ENCODE data around the gene RTN4R.

The RTN4R gene

DNA sequence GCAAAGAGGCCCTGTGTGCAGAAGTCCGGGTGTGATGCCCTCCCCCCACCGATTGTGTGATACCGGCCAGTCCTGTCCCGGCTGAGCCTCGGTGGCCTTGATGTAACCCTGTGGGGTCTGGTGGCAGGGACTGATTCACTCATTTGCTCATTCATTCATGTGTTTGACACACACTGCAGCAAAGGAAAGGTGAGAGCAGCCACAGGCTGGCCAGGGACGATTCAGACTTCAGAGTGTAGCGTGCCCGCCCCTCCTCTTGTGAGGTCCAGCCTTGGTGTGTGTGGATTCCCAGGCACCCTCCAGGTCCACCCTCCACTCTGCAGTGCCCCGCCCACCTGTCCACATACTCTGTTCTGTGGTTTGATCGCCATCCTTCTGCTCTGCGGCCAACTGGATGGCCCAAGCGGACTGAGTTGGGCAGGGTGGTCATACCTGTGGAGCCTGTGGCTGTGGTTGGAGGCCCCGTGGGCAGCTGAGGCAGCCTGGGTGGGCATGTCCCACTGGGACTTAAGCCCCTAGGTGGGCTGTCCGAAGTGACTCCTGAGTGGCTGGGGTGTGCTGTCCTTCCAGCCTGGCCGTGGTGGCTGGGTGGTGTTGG, 59.3 kb downstream of the RTN4R start:
- H3K27ac ChIP-seq (ENCODE audit: low read length, poor library complexity, severe bottlenecking) = no peak overlapping the region
- DNase-seq = no peak
- no peak overlapping the region for H2BK5ac ChIP-seq (ENCODE audit: low read depth, low read length, poor library complexity, severe bottlenecking)
- peaks cover 45% of the 10 kb centered on the region for H3K4me1 ChIP-seq (ENCODE audit: control insufficient read depth, insufficient read depth, low read depth, low read length)
- H3K23ac ChIP-seq (ENCODE audit: low read length in 2 of 2) = no peak overlapping the region
- peaks cover 11% of the 10 kb centered on the region for H3K79me1 ChIP-seq (replicated peaks; ENCODE audit: low read length, poor library complexity, severe bottlenecking)
- no peak overlapping the region for H2AK5ac ChIP-seq (ENCODE audit: low read length, severe bottlenecking)
- H2BK15ac ChIP-seq (ENCODE audit: low read depth, poor library complexity, severe bottlenecking) = no peak overlapping the region
- H3K4me2 ChIP-seq (ENCODE audit: low read length, poor library complexity, severe bottlenecking) = no peak overlapping the region
- H2AFZ ChIP-seq (ENCODE audit: low read depth, low read length) = no peak overlapping the region
- no peak overlapping the region for H4K91ac ChIP-seq (ENCODE audit: low read length)
- no peak overlapping the region for H3K4me3 ChIP-seq (ENCODE audit: insufficient read depth in 1 of 2, low read depth in 1 of 2, low read length in 2 of 2)
- H3K27me3 ChIP-seq (ENCODE audit: control insufficient read depth in 1 of 2, insufficient read depth in 1 of 2, low read length in 2 of 2) = peaks cover 0 to 11% of the 10 kb centered on the region in 2 experiments
- no peak overlapping the region for H2BK12ac ChIP-seq (ENCODE audit: low read length in 2 of 2)
- H3K36me3 ChIP-seq (ENCODE audit: control insufficient read depth in 1 of 2, insufficient read depth in 2 of 2, low read depth in 1 of 2, low read length in 2 of 2) = peaks cover 0 to 3% of the 10 kb centered on the region in 2 experiments
- no peak overlapping the region for H3K14ac ChIP-seq (ENCODE audit: low read length in 2 of 2)
- no peak overlapping the region for H3K9ac ChIP-seq (ENCODE audit: low read length)
- no peak overlapping the region for H2BK120ac ChIP-seq (ENCODE audit: low read depth, low read length)
- no peaks in the 10 kb centered on the region for H3K9me3 ChIP-seq (ENCODE audit: control insufficient read depth, low read length)
- H3K18ac ChIP-seq (ENCODE audit: low read depth in 1 of 2, low read length in 2 of 2) = no peak overlapping the region
- H4K8ac ChIP-seq (ENCODE audit: low read length) = no peak overlapping the region
- 92% methylated on average over 15 of the region's 15 CpGs for WGBS
- no peak overlapping the region for H3K4ac ChIP-seq (ENCODE audit: low read depth in 1 of 2, low read length in 2 of 2)

DNA sequence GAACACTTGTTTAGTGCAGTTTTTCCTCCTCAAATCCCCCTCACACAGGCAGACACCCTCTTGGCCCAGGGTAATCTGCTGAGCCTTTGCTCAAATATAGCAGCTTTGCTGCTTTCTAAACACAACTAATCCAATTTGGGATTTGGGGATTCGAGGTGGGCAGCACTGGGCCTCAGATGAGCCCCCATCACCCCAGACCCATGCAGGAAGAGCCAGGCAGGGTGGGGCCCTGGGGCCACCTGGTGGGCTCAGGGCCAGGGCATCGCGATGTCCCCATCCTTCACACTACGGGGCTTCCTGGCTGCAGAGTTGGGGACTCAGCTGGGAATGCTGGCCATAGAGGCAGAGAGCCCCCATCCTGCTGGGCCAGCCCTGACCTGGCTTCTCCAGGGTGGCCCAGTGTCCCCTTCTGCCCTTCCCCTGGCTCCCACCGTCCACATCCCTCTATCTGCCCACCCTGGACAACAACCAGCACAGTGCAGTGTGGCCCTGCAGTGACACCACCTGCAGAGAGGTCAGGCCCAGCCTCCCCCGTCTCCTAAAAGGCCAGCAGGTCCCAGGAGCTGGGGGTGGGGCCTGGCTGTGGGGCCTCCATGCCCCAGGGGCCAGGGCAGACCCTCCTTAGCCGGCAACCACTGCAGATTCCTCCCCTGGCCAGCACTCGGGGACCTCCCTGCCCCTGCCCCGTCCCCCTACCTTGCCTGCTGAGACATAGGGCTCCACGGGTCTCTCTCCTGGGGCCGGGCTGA, 60.7 kb downstream of the RTN4R start:
- 88% methylated on average over 11 of the region's 11 CpGs for WGBS
- no peak for DNase-seq
- Histone ChIP-seq H3K27me3 (ENCODE audit: control insufficient read depth in 1 of 2, insufficient read depth in 1 of 2, low read length in 2 of 2) (peaks cover 0 to 8% of the 10 kb centered on the region in 2 experiments), H2AFZ (ENCODE audit: low read depth, low read length) (no peak overlapping the region), H2BK15ac (ENCODE audit: low read depth, poor library complexity, severe bottlenecking) (peak overlapping the region; percentile 17), H2BK120ac (ENCODE audit: low read depth, low read length) (peak overlapping the region; percentile 55), H4K8ac (ENCODE audit: low read length) (peak overlapping the region; percentile 0), H3K9ac (ENCODE audit: low read length) (peak overlapping the region; percentile 92), H3K23ac (ENCODE audit: low read length in 2 of 2) (no peak overlapping the region), H3K4me3 (ENCODE audit: insufficient read depth in 1 of 2, low read depth in 1 of 2, low read length in 2 of 2) (peak overlapping the region in 1 of 2 experiments; percentile 88), H3K4me2 (ENCODE audit: low read length, poor library complexity, severe bottlenecking) (peak overlapping the region; percentile 67), H2BK12ac (ENCODE audit: low read length in 2 of 2) (peak overlapping the region in 1 of 2 experiments; percentile 8), H4K91ac (ENCODE audit: low read length) (no peak overlapping the region), H3K27ac (ENCODE audit: low read length, poor library complexity, severe bottlenecking) (no peak overlapping the region), H2BK5ac (ENCODE audit: low read depth, low read length, poor library complexity, severe bottlenecking) (no peak overlapping the region), H3K4ac (ENCODE audit: low read depth in 1 of 2, low read length in 2 of 2) (peak overlapping the region; percentile 75 to 92), H3K14ac (ENCODE audit: low read length in 2 of 2) (no peak overlapping the region), H3K36me3 (ENCODE audit: control insufficient read depth in 1 of 2, insufficient read depth in 2 of 2, low read depth in 1 of 2, low read length in 2 of 2) (peaks cover 0 to 3% of the 10 kb centered on the region in 2 experiments), H3K18ac (ENCODE audit: low read depth in 1 of 2, low read length in 2 of 2) (no peak overlapping the region), H2AK5ac (ENCODE audit: low read length, severe bottlenecking) (no peak overlapping the region), H3K9me3 (ENCODE audit: control insufficient read depth, low read length) (no peaks in the 10 kb centered on the region), H3K4me1 (ENCODE audit: control insufficient read depth, insufficient read depth, low read depth, low read length) (peaks cover 53% of the 10 kb centered on the region), H3K79me1 (replicated peaks; ENCODE audit: low read length, poor library complexity, severe bottlenecking) (peaks cover 11% of the 10 kb centered on the region)

DNA sequence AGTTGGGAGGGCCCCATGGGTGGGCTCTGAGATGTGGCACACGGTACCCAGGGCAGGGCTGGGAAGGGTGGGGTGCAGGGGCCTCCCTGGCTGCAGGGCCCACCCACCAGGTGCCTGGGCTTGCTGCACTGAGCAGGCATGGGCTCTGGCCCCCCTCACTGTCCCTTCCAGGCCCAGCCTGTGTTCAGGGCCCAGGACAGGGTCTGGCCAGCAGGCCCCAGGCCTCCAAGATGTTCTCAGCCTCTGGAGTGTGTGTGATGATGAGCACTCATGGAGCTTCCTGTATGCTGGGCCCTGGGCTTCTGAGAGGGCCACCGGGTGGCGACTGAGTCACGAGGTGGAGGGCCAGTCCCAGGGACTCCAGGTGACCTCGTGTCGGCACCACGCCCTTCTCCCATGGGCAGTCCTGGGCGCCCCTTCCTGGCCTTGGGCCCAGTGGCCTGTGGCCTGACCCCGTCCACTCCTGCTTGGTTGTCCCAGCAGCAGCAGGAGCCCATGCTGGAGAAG, 61.4 kb downstream of the RTN4R start:
- H2BK120ac ChIP-seq (ENCODE audit: low read depth, low read length) = peak overlapping the region; percentile 82
- H2BK15ac ChIP-seq (ENCODE audit: low read depth, poor library complexity, severe bottlenecking) = peak overlapping the region; percentile 92
- peaks cover 49% of the 10 kb centered on the region for H3K4me1 ChIP-seq (ENCODE audit: control insufficient read depth, insufficient read depth, low read depth, low read length)
- no peak overlapping the region for H2BK5ac ChIP-seq (ENCODE audit: low read depth, low read length, poor library complexity, severe bottlenecking)
- H3K27ac ChIP-seq (ENCODE audit: low read length, poor library complexity, severe bottlenecking) = peak overlapping the region; percentile 6
- 56% methylated on average over 9 of the region's 9 CpGs for WGBS
- peaks cover 0 to 3% of the 10 kb centered on the region in 2 experiments for H3K36me3 ChIP-seq (ENCODE audit: control insufficient read depth in 1 of 2, insufficient read depth in 2 of 2, low read depth in 1 of 2, low read length in 2 of 2)
- H3K4me2 ChIP-seq (ENCODE audit: low read length, poor library complexity, severe bottlenecking) = peak overlapping the region; percentile 67
- H3K14ac ChIP-seq (ENCODE audit: low read length in 2 of 2) = peak overlapping the region in 1 of 2 experiments; percentile 57
- H2BK12ac ChIP-seq (ENCODE audit: low read length in 2 of 2) = peak overlapping the region; percentile 56 to 80
- no peak overlapping the region for H2AFZ ChIP-seq (ENCODE audit: low read depth, low read length)
- peaks cover 0 to 11% of the 10 kb centered on the region in 2 experiments for H3K27me3 ChIP-seq (ENCODE audit: control insufficient read depth in 1 of 2, insufficient read depth in 1 of 2, low read length in 2 of 2)
- H3K4me3 ChIP-seq (ENCODE audit: insufficient read depth in 1 of 2, low read depth in 1 of 2, low read length in 2 of 2) = peak overlapping the region; percentile 58 to 88
- peak; percentile 31 for DNase-seq
- H4K91ac ChIP-seq (ENCODE audit: low read length) = peak overlapping the region; percentile 92
- H3K23ac ChIP-seq (ENCODE audit: low read length in 2 of 2) = no peak overlapping the region
- peak overlapping the region; percentile 92 to 93 for H3K4ac ChIP-seq (ENCODE audit: low read depth in 1 of 2, low read length in 2 of 2)
- H3K79me1 ChIP-seq (replicated peaks; ENCODE audit: low read length, poor library complexity, severe bottlenecking) = peaks cover 11% of the 10 kb centered on the region
- peak overlapping the region; percentile 87 to 97 for H3K18ac ChIP-seq (ENCODE audit: low read depth in 1 of 2, low read length in 2 of 2)
- H3K9me3 ChIP-seq (ENCODE audit: control insufficient read depth, low read length) = no peaks in the 10 kb centered on the region
- peak overlapping the region; percentile 55 for H2AK5ac ChIP-seq (ENCODE audit: low read length, severe bottlenecking)
- H3K9ac ChIP-seq (ENCODE audit: low read length) = peak overlapping the region; percentile 92
- H4K8ac ChIP-seq (ENCODE audit: low read length) = peak overlapping the region; percentile 98

Measured in mesenchymal stem cell (in vitro differentiated cells and primary cell).